Smooth muscle cell (in vitro differentiated cells): Measurements from ENCODE around the gene TARS3. TPM values are rescaled to one million over a fixed set of nuclear protein-coding genes. Genes with fewer than 3 reads are reported as not detected.
A peak's percentile ranks its signal among the peaks of the same experiment; 100 is the strongest.

Source experiments
- DNase-seq: peaks from one replicate; lab custom pipeline; 2025; ENCODE audit not compliant: unreplicated experiment; lab: John Stamatoyannopoulos, UW
- H2AFZ ChIP-seq: fragments of 200-600 bp; sonication (generic); 2 replicates; pipeline ENCODE4 v1.6.0; 2016; ENCODE audit warnings: antibody characterized with exemption, low read depth, mild to moderate bottlenecking
- H3F3A ChIP-seq: fragments of 200-600 bp; sonication (generic); 2 replicates; pipeline ENCODE4 v1.6.0; 2017; ENCODE audit warnings: antibody characterized with exemption, low read depth
- H3K27ac ChIP-seq: fragments of 200-600 bp; sonication (generic); 2 replicates; pipeline ENCODE4 v1.5.1; 2016; ENCODE audit warnings: low read depth, mild to moderate bottlenecking
- H3K27me3 ChIP-seq: fragments of 200-600 bp; sonication (generic); 2 replicates; pipeline ENCODE4 v1.6.1; 2016; ENCODE audit warnings: low read depth, mild to moderate bottlenecking
- H3K36me3 ChIP-seq: fragments of 200-600 bp; sonication (generic); 2 replicates; pipeline ENCODE4 v1.5.1; 2016; ENCODE audit warnings: low read depth
- H3K4me1 ChIP-seq: fragments of 200-600 bp; sonication (generic); 2 replicates; pipeline ENCODE4 v1.5.1; 2016; ENCODE audit warnings: low read depth
- H3K4me2 ChIP-seq: fragments of 200-600 bp; sonication (generic); 2 replicates; pipeline ENCODE4 v1.6.0; 2016; ENCODE audit warnings: mild to moderate bottlenecking
- H3K4me3 ChIP-seq: fragments of 200-600 bp; sonication (generic); 2 replicates; pipeline ENCODE4 v1.5.1; 2016; ENCODE audit warnings: mild to moderate bottlenecking
- H3K79me2 ChIP-seq: fragments of 200-600 bp; sonication (generic); 2 replicates; pipeline ENCODE4 v1.6.0; 2016; ENCODE audit warnings: low read depth, mild to moderate bottlenecking
- H3K9ac ChIP-seq: fragments of 200-600 bp; sonication (generic); 2 replicates; pipeline ENCODE4 v1.6.0; 2016; ENCODE audit warnings: low read depth
- H3K9me3 ChIP-seq: fragments of 200-600 bp; sonication (generic); replicated peaks from 2 replicates; pipeline ENCODE4 v1.5.1; 2016; ENCODE audit warnings: low read depth
- H4K20me1 ChIP-seq: fragments of 200-600 bp; sonication (generic); 2 replicates; pipeline ENCODE4 v1.6.0; 2016; ENCODE audit warnings: low read depth
- WGBS: methylation state at CpG from one replicate; pipeline ENCODE4 v1.1.7; 2016; ENCODE audit warnings: low lambda C conversion rate; 5-methylcytosine and 5-hydroxymethylcytosine counted together
- polyA plus RNA-seq: library from polyadenylated mRNA; unstranded; fragments of >200 nt; fragmentation: Nextera tagmentation; extraction: Ambion mirVana; gene quantifications from 2 replicates; pipeline ENCODE4 v1.2.1, GENCODE V29; 2016
- total RNA-seq: library from RNA; depleted of rRNA; stranded (reverse); fragments of >200 nt; gene quantifications from 2 replicates; pipeline ENCODE4 v1.2.3, GENCODE V29; 2014
- TF ChIP-seq, protein P1 (sequence below): fragments of 200-600 bp; sonication (generic); IDR thresholded peaks from 2 replicates; pipeline ENCODE4 v1.5.1; 2017; ENCODE audit warnings: borderline replicate concordance, mild to moderate bottlenecking, antibody characterized with exemption; ENCODE audit not compliant: insufficient read depth, poor library complexity, severe bottlenecking

Gene TARS3
- total and polyA plus RNA-seq, 2 experiments from 2014 or later: 20.0 to 23.0 TPM

DNA sequence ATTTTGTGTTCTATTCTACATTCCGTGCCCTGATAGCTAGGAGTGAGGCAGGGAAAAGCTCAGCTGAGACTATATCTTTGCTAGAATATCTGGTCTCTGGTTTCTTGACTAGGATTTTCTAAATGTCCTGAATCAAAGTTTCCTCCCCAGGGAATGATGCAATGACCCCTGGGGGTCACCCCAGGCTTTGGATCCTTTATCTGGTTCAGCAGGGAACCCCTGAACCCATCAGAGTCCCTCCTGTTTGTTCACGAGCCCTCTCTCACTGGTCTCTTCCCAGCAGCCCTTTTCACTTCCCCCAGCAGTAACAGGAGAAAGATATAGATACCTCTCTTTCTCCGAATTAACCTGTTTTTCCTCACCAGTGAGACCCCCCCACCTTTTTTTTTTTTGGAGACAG, 86.4 kb downstream of the TARS3 start:
- H3K36me3 ChIP-seq: peaks cover 5% of the 10 kb centered on the region
- no peaks in the 10 kb centered on the region for H3K27me3 ChIP-seq
- no peak overlapping the region for H3K4me3 ChIP-seq
- no peak overlapping the region for H3K4me2 ChIP-seq
- peaks cover 8% of the 10 kb centered on the region for H4K20me1 ChIP-seq
- peaks cover 16% of the 10 kb centered on the region for H3F3A ChIP-seq
- WGBS: 83% methylated on average over 3 of the region's 3 CpGs
- H3K9ac ChIP-seq: no peak overlapping the region
- no peaks in the 10 kb centered on the region for H3K79me2 ChIP-seq
- TF ChIP-seq, protein P1, sequence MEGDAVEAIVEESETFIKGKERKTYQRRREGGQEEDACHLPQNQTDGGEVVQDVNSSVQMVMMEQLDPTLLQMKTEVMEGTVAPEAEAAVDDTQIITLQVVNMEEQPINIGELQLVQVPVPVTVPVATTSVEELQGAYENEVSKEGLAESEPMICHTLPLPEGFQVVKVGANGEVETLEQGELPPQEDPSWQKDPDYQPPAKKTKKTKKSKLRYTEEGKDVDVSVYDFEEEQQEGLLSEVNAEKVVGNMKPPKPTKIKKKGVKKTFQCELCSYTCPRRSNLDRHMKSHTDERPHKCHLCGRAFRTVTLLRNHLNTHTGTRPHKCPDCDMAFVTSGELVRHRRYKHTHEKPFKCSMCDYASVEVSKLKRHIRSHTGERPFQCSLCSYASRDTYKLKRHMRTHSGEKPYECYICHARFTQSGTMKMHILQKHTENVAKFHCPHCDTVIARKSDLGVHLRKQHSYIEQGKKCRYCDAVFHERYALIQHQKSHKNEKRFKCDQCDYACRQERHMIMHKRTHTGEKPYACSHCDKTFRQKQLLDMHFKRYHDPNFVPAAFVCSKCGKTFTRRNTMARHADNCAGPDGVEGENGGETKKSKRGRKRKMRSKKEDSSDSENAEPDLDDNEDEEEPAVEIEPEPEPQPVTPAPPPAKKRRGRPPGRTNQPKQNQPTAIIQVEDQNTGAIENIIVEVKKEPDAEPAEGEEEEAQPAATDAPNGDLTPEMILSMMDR: no peak
- no peak overlapping the region for H2AFZ ChIP-seq
- H3K4me1 ChIP-seq: no peaks in the 10 kb centered on the region
- H3K27ac ChIP-seq: peak overlapping the region; percentile 52
- no peak for DNase-seq
- H3K9me3 ChIP-seq: no peaks in the 10 kb centered on the region

DNA sequence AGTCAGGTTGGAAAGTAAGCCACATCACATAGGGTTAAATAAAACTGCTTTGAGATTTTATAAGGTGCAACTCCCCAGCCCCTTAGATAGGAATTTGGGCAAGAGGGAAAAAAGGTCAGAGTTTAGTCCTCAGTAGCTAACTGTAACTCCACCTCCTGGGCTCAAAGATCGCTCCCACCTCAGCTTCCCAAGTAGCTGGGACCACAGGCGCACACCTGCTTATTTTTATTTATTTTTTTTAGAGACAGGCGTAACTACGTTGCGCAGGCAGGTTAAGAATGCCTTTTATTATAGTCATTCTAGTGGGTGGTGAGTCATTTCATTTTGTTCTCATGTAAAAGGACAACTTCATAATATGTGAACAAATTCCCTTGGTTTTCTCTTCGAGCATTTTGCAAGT, 86.8 kb downstream of the TARS3 start:
- Histone ChIP-seq H2AFZ (no peak overlapping the region), H3K9me3 (no peaks in the 10 kb centered on the region), H3K4me1 (no peaks in the 10 kb centered on the region), H3F3A (peaks cover 13% of the 10 kb centered on the region), H3K4me2 (no peak overlapping the region), H4K20me1 (peaks cover 8% of the 10 kb centered on the region), H3K9ac (no peak overlapping the region), H3K79me2 (no peaks in the 10 kb centered on the region), H3K27me3 (no peaks in the 10 kb centered on the region), H3K36me3 (peaks cover 5% of the 10 kb centered on the region), H3K4me3 (no peak overlapping the region), H3K27ac (peak overlapping the region; percentile 52)
- TF ChIP-seq, protein P1: no peak
- DNase-seq: no peak
- WGBS: 73% methylated on average over 6 of the region's 6 CpGs

DNA sequence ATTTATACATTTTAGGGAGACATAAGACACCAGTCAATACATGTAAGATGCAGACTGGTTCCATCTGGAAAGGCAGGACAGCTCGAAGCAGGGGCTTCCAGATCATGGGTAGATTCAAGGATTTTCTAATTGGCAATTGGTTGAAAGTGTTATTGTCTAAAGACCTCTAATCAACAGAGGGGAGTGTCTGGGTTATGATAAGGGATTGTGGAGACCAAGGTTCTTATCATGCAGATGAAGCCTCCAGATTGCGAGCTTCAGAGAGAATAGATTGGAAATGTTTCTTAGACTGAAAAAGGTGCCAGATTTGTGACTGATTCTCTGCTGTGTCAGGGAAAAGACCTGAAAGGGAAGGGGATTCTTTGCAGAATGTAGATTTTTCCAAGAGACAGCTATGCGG, 87.2 kb downstream of the TARS3 start:
- no peak for DNase-seq
- Histone ChIP-seq H3F3A (peaks cover 8% of the 10 kb centered on the region), H3K9me3 (no peaks in the 10 kb centered on the region), H3K36me3 (peaks cover under 1% of the 10 kb centered on the region), H3K4me3 (no peak overlapping the region), H3K4me2 (no peak overlapping the region), H3K79me2 (no peaks in the 10 kb centered on the region), H4K20me1 (peaks cover 8% of the 10 kb centered on the region), H3K9ac (no peak overlapping the region), H2AFZ (no peak overlapping the region), H3K4me1 (no peaks in the 10 kb centered on the region), H3K27me3 (no peaks in the 10 kb centered on the region), H3K27ac (no peak overlapping the region)
- TF ChIP-seq, protein P1: no peak
- 86% methylated on average over 3 of the region's 3 CpGs for WGBS

DNA sequence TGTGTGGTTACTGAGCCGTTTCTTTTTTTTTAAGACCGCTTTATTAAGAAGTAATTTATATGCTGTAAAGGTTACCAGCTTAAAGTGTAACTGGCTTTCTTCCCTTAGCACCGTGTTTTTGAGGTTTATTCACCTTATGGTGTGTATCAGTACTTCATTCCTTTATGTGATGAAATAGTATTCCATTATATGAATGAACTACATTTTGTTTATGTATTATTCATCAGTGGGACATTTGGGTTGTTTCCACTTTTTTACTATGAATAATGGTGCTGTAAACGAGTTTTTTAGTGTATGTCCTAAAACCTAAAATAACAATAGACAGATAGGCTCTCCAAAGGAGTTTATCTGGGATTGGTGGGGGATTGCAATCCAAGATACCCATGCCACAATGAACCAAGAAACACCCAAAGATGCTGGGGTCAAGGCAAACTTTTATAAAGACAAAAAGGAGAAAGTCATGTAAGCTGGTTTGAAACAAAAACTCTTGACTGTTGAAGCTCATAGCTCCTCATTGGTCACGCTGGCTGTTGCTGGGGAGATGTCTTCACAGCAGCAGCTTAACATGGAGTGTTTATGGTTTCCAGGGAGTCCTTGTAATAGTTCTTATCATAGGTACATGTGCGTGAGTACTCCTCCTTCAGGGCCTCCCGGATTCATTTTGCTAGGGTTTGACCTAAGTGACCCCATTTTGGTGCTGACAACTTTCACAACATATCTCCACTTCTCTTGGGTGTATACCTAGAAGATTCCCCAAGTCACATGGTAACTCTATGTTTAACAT, 88.1 kb downstream of the TARS3 start:
- H3K27me3 ChIP-seq: no peaks in the 10 kb centered on the region
- no peak for DNase-seq
- H3K4me2 ChIP-seq: no peak overlapping the region

More for the DNA sequence above, 88.1 kb downstream of the TARS3 start:
- WGBS: 87% methylated on average over 7 of the region's 7 CpGs
- Histone ChIP-seq H3K36me3 (no peaks in the 10 kb centered on the region), H4K20me1 (peaks cover 8% of the 10 kb centered on the region), H3K79me2 (no peaks in the 10 kb centered on the region), H2AFZ (no peak overlapping the region), H3K27ac (no peak overlapping the region), H3K9me3 (no peaks in the 10 kb centered on the region), H3K4me3 (no peak overlapping the region), H3K4me1 (no peaks in the 10 kb centered on the region), H3K9ac (no peak overlapping the region), H3F3A (no peaks in the 10 kb centered on the region)
- TF ChIP-seq, protein P1: no peak
